OCI-LY1 (cell line): ENCODE results near the gene MCCD1.
"Not testable (repeated sequence)": the region's sequence is repeated elsewhere in the genome, so short reads cannot be mapped to it uniquely, and the experiment has no call there.

Source experiments
- EZH2 ChIP-seq: fragments of 200-600 bp; sonication (generic), shearing (Covaris generic); IDR thresholded peaks from 2 replicates; pipeline ENCODE4 v1.8.0; 2017; ENCODE audit warnings: borderline replicate concordance, mixed run types, mild to moderate bottlenecking, antibody characterized with exemption, low read length, moderate library complexity, mixed read lengths
- TF ChIP-seq, protein P1 (sequence below): fragments of 200-600 bp; sonication (generic), shearing (Covaris generic); IDR thresholded peaks from 2 replicates; pipeline ENCODE4 v1.5.1; 2017; ENCODE audit warnings: mild to moderate bottlenecking, antibody characterized with exemption, low read length, moderate library complexity, mixed read lengths

GRCh38 chr6:31499648-31500047 lies 29.1 kb upstream of the MCCD1 start:
- TF ChIP-seq, protein P1, sequence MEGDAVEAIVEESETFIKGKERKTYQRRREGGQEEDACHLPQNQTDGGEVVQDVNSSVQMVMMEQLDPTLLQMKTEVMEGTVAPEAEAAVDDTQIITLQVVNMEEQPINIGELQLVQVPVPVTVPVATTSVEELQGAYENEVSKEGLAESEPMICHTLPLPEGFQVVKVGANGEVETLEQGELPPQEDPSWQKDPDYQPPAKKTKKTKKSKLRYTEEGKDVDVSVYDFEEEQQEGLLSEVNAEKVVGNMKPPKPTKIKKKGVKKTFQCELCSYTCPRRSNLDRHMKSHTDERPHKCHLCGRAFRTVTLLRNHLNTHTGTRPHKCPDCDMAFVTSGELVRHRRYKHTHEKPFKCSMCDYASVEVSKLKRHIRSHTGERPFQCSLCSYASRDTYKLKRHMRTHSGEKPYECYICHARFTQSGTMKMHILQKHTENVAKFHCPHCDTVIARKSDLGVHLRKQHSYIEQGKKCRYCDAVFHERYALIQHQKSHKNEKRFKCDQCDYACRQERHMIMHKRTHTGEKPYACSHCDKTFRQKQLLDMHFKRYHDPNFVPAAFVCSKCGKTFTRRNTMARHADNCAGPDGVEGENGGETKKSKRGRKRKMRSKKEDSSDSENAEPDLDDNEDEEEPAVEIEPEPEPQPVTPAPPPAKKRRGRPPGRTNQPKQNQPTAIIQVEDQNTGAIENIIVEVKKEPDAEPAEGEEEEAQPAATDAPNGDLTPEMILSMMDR: not testable (repeated sequence)
- TF ChIP-seq EZH2: not testable (repeated sequence)
